ENCODE results near the gene PEX1. TPM values are rescaled to one million over a fixed set of nuclear protein-coding genes. Genes with fewer than 3 reads are reported as not detected.

PEX1 gene
- total and polyA plus RNA-seq, 9 of the 15 experiments (the other 6 are each of a cell fraction or from before 2014, with no cell fraction given), result 9.4 to 32.2 (median 19.9) TPM

DNA sequence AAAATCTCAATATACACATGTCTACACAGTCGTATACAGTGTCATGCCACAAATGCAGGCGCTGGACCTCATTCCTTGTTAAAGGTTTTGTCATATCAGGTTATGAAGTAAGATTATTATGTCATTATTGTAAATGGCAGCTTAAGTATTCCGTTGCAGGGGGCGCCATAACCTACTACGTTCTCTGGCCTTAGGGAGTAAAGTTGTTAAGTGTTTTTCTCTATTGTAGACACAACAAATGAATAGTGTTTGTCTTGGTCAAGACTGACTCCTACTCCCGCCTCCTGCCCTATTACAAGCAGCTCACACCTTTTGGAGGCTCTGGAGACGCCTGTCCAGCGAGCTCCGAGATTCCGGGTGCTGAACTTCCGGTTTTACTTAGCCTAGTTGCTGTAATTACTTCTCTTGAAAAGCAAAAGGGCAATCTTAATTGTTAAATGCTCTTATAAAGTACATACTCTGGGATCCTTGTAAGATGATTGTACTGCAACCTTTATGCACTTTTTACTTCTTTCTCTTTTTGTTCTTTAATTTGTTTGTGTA is 80.0 kb downstream of the PEX1 start (continued):
- TF ChIP-seq, protein P1, sequence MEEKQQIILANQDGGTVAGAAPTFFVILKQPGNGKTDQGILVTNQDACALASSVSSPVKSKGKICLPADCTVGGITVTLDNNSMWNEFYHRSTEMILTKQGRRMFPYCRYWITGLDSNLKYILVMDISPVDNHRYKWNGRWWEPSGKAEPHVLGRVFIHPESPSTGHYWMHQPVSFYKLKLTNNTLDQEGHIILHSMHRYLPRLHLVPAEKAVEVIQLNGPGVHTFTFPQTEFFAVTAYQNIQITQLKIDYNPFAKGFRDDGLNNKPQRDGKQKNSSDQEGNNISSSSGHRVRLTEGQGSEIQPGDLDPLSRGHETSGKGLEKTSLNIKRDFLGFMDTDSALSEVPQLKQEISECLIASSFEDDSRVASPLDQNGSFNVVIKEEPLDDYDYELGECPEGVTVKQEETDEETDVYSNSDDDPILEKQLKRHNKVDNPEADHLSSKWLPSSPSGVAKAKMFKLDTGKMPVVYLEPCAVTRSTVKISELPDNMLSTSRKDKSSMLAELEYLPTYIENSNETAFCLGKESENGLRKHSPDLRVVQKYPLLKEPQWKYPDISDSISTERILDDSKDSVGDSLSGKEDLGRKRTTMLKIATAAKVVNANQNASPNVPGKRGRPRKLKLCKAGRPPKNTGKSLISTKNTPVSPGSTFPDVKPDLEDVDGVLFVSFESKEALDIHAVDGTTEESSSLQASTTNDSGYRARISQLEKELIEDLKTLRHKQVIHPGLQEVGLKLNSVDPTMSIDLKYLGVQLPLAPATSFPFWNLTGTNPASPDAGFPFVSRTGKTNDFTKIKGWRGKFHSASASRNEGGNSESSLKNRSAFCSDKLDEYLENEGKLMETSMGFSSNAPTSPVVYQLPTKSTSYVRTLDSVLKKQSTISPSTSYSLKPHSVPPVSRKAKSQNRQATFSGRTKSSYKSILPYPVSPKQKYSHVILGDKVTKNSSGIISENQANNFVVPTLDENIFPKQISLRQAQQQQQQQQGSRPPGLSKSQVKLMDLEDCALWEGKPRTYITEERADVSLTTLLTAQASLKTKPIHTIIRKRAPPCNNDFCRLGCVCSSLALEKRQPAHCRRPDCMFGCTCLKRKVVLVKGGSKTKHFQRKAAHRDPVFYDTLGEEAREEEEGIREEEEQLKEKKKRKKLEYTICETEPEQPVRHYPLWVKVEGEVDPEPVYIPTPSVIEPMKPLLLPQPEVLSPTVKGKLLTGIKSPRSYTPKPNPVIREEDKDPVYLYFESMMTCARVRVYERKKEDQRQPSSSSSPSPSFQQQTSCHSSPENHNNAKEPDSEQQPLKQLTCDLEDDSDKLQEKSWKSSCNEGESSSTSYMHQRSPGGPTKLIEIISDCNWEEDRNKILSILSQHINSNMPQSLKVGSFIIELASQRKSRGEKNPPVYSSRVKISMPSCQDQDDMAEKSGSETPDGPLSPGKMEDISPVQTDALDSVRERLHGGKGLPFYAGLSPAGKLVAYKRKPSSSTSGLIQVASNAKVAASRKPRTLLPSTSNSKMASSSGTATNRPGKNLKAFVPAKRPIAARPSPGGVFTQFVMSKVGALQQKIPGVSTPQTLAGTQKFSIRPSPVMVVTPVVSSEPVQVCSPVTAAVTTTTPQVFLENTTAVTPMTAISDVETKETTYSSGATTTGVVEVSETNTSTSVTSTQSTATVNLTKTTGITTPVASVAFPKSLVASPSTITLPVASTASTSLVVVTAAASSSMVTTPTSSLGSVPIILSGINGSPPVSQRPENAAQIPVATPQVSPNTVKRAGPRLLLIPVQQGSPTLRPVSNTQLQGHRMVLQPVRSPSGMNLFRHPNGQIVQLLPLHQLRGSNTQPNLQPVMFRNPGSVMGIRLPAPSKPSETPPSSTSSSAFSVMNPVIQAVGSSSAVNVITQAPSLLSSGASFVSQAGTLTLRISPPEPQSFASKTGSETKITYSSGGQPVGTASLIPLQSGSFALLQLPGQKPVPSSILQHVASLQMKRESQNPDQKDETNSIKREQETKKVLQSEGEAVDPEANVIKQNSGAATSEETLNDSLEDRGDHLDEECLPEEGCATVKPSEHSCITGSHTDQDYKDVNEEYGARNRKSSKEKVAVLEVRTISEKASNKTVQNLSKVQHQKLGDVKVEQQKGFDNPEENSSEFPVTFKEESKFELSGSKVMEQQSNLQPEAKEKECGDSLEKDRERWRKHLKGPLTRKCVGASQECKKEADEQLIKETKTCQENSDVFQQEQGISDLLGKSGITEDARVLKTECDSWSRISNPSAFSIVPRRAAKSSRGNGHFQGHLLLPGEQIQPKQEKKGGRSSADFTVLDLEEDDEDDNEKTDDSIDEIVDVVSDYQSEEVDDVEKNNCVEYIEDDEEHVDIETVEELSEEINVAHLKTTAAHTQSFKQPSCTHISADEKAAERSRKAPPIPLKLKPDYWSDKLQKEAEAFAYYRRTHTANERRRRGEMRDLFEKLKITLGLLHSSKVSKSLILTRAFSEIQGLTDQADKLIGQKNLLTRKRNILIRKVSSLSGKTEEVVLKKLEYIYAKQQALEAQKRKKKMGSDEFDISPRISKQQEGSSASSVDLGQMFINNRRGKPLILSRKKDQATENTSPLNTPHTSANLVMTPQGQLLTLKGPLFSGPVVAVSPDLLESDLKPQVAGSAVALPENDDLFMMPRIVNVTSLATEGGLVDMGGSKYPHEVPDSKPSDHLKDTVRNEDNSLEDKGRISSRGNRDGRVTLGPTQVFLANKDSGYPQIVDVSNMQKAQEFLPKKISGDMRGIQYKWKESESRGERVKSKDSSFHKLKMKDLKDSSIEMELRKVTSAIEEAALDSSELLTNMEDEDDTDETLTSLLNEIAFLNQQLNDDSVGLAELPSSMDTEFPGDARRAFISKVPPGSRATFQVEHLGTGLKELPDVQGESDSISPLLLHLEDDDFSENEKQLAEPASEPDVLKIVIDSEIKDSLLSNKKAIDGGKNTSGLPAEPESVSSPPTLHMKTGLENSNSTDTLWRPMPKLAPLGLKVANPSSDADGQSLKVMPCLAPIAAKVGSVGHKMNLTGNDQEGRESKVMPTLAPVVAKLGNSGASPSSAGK (IDR thresholded peaks at IDR 0.05), result peak; percentile 41; the same call in 1 of the 2 replicates
- TF ChIP-seq NELFE (IDR thresholded peaks at IDR 0.05; ENCODE audit: insufficient read depth, insufficient read length) (no peak), POLR2AphosphoS5 (IDR thresholded peaks at IDR 0.05; ENCODE audit: control insufficient read depth, insufficient read depth, low read depth, low read length) (peak; percentile 54; the same call in 1 of the 2 replicates), ZNF445 (CRISPR knock-in tag; IDR thresholded peaks at IDR 0.05; ENCODE audit: low read depth) (no peak), GATAD2B (IDR thresholded peaks at IDR 0.05; ENCODE audit: borderline replicate concordance) (no peak), ZNF143 (CRISPR knock-in tag; IDR thresholded peaks at IDR 0.05) (no peak), RUNX1 (IDR thresholded peaks at IDR 0.05; ENCODE audit: low read depth) (no peak), SUPT5H (IDR thresholded peaks at IDR 0.05) (peak; percentile 16; the same call in 1 of the 2 replicates), PHB (CRISPR knock-in tag; IDR thresholded peaks at IDR 0.05) (no peak), LEF1 (IDR thresholded peaks at IDR 0.05) (no peak), PTRF (tag; IDR thresholded peaks at IDR 0.05) (no peak), ZNF140 (CRISPR knock-in tag; IDR thresholded peaks at IDR 0.05) (no peak), CEBPB (tag; IDR thresholded peaks at IDR 0.05) (peak; percentile 81)
- TF ChIP-seq, protein P2, sequence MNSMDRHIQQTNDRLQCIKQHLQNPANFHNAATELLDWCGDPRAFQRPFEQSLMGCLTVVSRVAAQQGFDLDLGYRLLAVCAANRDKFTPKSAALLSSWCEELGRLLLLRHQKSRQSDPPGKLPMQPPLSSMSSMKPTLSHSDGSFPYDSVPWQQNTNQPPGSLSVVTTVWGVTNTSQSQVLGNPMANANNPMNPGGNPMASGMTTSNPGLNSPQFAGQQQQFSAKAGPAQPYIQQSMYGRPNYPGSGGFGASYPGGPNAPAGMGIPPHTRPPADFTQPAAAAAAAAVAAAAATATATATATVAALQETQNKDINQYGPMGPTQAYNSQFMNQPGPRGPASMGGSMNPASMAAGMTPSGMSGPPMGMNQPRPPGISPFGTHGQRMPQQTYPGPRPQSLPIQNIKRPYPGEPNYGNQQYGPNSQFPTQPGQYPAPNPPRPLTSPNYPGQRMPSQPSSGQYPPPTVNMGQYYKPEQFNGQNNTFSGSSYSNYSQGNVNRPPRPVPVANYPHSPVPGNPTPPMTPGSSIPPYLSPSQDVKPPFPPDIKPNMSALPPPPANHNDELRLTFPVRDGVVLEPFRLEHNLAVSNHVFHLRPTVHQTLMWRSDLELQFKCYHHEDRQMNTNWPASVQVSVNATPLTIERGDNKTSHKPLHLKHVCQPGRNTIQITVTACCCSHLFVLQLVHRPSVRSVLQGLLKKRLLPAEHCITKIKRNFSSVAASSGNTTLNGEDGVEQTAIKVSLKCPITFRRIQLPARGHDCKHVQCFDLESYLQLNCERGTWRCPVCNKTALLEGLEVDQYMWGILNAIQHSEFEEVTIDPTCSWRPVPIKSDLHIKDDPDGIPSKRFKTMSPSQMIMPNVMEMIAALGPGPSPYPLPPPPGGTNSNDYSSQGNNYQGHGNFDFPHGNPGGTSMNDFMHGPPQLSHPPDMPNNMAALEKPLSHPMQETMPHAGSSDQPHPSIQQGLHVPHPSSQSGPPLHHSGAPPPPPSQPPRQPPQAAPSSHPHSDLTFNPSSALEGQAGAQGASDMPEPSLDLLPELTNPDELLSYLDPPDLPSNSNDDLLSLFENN (IDR thresholded peaks at IDR 0.05; ENCODE audit: low read depth in 2 of 2, low read length in 2 of 2), result no peak

Data from K562 (cell line).